GM23338 (cell line): Measurements from ENCODE around the gene GRIA3. TPM values are rescaled to one million over a fixed set of nuclear protein-coding genes. Genes with fewer than 3 reads are reported as not detected.

Source experiments
- CTCF ChIP-seq, 2 experiments: fragments of 200-600 bp in 1 of 2; sonication (generic) in 1 of 2; conservative IDR thresholded peaks; 2 replicates each; pipeline versions ENCODE4 v1.5.1 to v1.6.1; 2016 to 2017; ENCODE audit warnings: antibody characterized with exemption in 2 of 2, low read depth in 2 of 2, mild to moderate bottlenecking in 2 of 2, moderate library complexity in 1 of 2
- NANOG ChIP-seq: IDR thresholded peaks from 2 replicates; pipeline ENCODE4 v1.6.1; 2016; ENCODE audit warnings: antibody characterized with exemption, borderline replicate concordance
- REST ChIP-seq: IDR thresholded peaks from one replicate; pipeline ENCODE4 v1.6.1; 2018; ENCODE audit warnings: antibody characterized with exemption; ENCODE audit not compliant: unreplicated experiment
- ZNF114 ChIP-seq: fragments of 250-450 bp; sonication (Bioruptor Pico); IDR thresholded peaks from 2 replicates; pipeline ENCODE4 v1.5.0; 2020; ENCODE audit warnings: mild to moderate bottlenecking, moderate library complexity
- polyA plus RNA-seq: library from polyadenylated mRNA; unstranded; fragments of >200 nt; fragmentation: Nextera tagmentation; extraction: Ambion mirVana; gene quantifications from 2 replicates; pipeline ENCODE4 v1.2.1, GENCODE V29; 2016
- total RNA-seq: library from RNA; depleted of rRNA; stranded (reverse); fragments of >200 nt; shearing (Covaris generic); gene quantifications from 2 replicates; pipeline ENCODE4 v1.2.3, GENCODE V29; 2014
- TF ChIP-seq, protein P1 (sequence below): fragments of 250-450 bp; sonication (Bioruptor Pico); IDR thresholded peaks from 2 replicates; pipeline ENCODE4 v1.5.0; 2020; ENCODE audit warnings: mild to moderate bottlenecking, moderate library complexity
- TF ChIP-seq, protein P2 (sequence below): IDR thresholded peaks from 2 replicates; pipeline ENCODE4 v1.6.1; 2016; ENCODE audit warnings: antibody characterized with exemption

GRIA3 gene
- total and polyA plus RNA-seq, 2 experiments from 2014 or later = 2.7 to 5.6 TPM

- TF ChIP-seq, protein P1, sequence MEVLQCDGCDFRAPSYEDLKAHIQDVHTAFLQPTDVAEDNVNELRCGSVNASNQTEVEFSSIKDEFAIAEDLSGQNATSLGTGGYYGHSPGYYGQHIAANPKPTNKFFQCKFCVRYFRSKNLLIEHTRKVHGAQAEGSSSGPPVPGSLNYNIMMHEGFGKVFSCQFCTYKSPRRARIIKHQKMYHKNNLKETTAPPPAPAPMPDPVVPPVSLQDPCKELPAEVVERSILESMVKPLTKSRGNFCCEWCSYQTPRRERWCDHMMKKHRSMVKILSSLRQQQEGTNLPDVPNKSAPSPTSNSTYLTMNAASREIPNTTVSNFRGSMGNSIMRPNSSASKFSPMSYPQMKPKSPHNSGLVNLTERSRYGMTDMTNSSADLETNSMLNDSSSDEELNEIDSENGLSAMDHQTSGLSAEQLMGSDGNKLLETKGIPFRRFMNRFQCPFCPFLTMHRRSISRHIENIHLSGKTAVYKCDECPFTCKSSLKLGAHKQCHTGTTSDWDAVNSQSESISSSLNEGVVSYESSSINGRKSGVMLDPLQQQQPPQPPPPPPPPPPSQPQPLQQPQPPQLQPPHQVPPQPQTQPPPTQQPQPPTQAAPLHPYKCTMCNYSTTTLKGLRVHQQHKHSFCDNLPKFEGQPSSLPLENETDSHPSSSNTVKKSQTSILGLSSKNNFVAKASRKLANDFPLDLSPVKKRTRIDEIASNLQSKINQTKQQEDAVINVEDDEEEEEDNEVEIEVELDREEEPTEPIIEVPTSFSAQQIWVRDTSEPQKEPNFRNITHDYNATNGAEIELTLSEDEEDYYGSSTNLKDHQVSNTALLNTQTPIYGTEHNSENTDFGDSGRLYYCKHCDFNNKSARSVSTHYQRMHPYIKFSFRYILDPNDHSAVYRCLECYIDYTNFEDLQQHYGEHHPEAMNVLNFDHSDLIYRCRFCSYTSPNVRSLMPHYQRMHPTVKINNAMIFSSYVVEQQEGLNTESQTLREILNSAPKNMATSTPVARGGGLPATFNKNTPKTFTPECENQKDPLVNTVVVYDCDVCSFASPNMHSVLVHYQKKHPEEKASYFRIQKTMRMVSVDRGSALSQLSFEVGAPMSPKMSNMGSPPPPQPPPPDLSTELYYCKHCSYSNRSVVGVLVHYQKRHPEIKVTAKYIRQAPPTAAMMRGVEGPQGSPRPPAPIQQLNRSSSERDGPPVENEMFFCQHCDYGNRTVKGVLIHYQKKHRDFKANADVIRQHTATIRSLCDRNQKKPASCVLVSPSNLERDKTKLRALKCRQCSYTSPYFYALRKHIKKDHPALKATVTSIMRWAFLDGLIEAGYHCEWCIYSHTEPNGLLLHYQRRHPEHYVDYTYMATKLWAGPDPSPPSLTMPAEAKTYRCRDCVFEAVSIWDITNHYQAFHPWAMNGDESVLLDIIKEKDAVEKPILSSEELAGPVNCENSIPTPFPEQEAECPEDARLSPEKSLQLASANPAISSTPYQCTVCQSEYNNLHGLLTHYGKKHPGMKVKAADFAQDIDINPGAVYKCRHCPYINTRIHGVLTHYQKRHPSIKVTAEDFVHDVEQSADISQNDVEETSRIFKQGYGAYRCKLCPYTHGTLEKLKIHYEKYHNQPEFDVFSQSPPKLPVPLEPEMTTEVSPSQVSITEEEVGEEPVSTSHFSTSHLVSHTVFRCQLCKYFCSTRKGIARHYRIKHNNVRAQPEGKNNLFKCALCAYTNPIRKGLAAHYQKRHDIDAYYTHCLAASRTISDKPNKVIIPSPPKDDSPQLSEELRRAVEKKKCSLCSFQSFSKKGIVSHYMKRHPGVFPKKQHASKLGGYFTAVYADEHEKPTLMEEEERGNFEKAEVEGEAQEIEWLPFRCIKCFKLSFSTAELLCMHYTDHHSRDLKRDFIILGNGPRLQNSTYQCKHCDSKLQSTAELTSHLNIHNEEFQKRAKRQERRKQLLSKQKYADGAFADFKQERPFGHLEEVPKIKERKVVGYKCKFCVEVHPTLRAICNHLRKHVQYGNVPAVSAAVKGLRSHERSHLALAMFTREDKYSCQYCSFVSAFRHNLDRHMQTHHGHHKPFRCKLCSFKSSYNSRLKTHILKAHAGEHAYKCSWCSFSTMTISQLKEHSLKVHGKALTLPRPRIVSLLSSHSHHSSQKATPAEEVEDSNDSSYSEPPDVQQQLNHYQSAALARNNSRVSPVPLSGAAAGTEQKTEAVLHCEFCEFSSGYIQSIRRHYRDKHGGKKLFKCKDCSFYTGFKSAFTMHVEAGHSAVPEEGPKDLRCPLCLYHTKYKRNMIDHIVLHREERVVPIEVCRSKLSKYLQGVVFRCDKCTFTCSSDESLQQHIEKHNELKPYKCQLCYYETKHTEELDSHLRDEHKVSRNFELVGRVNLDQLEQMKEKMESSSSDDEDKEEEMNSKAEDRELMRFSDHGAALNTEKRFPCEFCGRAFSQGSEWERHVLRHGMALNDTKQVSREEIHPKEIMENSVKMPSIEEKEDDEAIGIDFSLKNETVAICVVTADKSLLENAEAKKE (CRISPR knock-in tag) = no peak
- TF ChIP-seq REST (no peak), NANOG (no peak), ZNF114 (CRISPR knock-in tag) (no peak), CTCF (conservative IDR thresholded peaks at IDR 0.05; ENCODE audit: low read depth in 2 of 2) (no peak)
- TF ChIP-seq, protein P2, sequence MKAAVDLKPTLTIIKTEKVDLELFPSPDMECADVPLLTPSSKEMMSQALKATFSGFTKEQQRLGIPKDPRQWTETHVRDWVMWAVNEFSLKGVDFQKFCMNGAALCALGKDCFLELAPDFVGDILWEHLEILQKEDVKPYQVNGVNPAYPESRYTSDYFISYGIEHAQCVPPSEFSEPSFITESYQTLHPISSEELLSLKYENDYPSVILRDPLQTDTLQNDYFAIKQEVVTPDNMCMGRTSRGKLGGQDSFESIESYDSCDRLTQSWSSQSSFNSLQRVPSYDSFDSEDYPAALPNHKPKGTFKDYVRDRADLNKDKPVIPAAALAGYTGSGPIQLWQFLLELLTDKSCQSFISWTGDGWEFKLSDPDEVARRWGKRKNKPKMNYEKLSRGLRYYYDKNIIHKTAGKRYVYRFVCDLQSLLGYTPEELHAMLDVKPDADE = no peak
These were observed 138.5 kb downstream of the GRIA3 start (continued) for GRCh38 chrX:123322536-123322935.
